A673 (cell line): ENCODE data around the gene OPRM1.

ENCODE experiments used
- EZH2 ChIP-seq: fragments of 200-600 bp; sonication (generic); IDR thresholded peaks from 2 replicates; pipeline ENCODE4 v1.6.1; 2017; ENCODE audit warnings: borderline replicate concordance, low read depth, mild to moderate bottlenecking, mixed read lengths, antibody characterized with exemption, low read length; ENCODE audit not compliant: poor library complexity, severe bottlenecking
- TF ChIP-seq, protein P1 (sequence below): fragments of 300-800, 200-600 bp; sonication (generic); conservative IDR thresholded peaks from 2 replicates; pipeline ENCODE4 v1.5.1; 2017; ENCODE audit warnings: low read depth, mild to moderate bottlenecking, antibody characterized with exemption, low read length, moderate library complexity, mixed read lengths

GRCh38 chr6:154134471-154135147, 95.6 kb downstream of the OPRM1 start:
- TF ChIP-seq, protein P1, sequence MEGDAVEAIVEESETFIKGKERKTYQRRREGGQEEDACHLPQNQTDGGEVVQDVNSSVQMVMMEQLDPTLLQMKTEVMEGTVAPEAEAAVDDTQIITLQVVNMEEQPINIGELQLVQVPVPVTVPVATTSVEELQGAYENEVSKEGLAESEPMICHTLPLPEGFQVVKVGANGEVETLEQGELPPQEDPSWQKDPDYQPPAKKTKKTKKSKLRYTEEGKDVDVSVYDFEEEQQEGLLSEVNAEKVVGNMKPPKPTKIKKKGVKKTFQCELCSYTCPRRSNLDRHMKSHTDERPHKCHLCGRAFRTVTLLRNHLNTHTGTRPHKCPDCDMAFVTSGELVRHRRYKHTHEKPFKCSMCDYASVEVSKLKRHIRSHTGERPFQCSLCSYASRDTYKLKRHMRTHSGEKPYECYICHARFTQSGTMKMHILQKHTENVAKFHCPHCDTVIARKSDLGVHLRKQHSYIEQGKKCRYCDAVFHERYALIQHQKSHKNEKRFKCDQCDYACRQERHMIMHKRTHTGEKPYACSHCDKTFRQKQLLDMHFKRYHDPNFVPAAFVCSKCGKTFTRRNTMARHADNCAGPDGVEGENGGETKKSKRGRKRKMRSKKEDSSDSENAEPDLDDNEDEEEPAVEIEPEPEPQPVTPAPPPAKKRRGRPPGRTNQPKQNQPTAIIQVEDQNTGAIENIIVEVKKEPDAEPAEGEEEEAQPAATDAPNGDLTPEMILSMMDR: no peak
- no peak for TF ChIP-seq EZH2
